HK-2 (cell line): ENCODE results near the gene CHRND.

Experiments
- DNase-seq: peaks from one replicate; pipeline ENCODE4 v3.0.0-alpha.2; 2018; ENCODE audit not compliant: unreplicated experiment

The CHRND gene

GRCh38 chr2:232525791-232526371, at the start of gene CHRND:
Gene CHRND, plus strand, starts transcription at chr2:232526160. Its CDS starts 56 bp downstream, at chr2:232526216.
- DNase-seq = no peak

- DNase-seq = no peak
Observed at GRCh38 chr2:232476791-232477190, 49.2 kb upstream of the CHRND start.

- DNase-seq = no peak
Observed at GRCh38 chr2:232477751-232478510, 48.0 kb upstream of the CHRND start.

- DNase-seq = no peak
Observed at GRCh38 chr2:232478571-232479340, 47.2 kb upstream of the CHRND start.

GRCh38 chr2:232479341-232480200, 46.4 kb upstream of the CHRND start:
- DNase-seq = no peak

GRCh38 chr2:232480201-232481190, 45.5 kb upstream of the CHRND start:
- no peak for DNase-seq

- no peak for DNase-seq
Observed at GRCh38 chr2:232481322-232482140, 44.4 kb upstream of the CHRND start.

GRCh38 chr2:232482301-232483238, 43.4 kb upstream of the CHRND start:
- DNase-seq = no peak

GRCh38 chr2:232483311-232483922, 42.5 kb upstream of the CHRND start:
- no peak for DNase-seq

GRCh38 chr2:232483923-232484627, 41.9 kb upstream of the CHRND start:
- DNase-seq = no peak

GRCh38 chr2:232484628-232485347, 41.2 kb upstream of the CHRND start:
- DNase-seq = no peak

GRCh38 chr2:232485348-232485756, 40.6 kb upstream of the CHRND start:
- no peak for DNase-seq

- DNase-seq = no peak
Observed at GRCh38 chr2:232485757-232486557, 40.0 kb upstream of the CHRND start.

- DNase-seq = no peak
Observed at GRCh38 chr2:232486558-232487384, 39.2 kb upstream of the CHRND start.
